Caco-2 (cell line): ENCODE results near the gene ZNF428. TPM values are rescaled to one million over a fixed set of nuclear protein-coding genes. Genes with fewer than 3 reads are reported as not detected.

Experiments used
- BruUV-seq: library from RNA; stranded (reverse); fragments of 400-500 nt; replicated peaks from 2 replicates; lab custom pipeline; 2021; lab: Mats Ljungman, UMichigan
- CTCF ChIA-PET: fragments of 300-600 bp; sonication (Branson Sonifier 250); formaldehyde crosslinking; loops from one replicate; lab custom pipeline; 2022; ENCODE audit warnings: antibody characterized with exemption; lab: Charles Lee
- POLR2A ChIA-PET: fragments of 300-600 bp; sonication (Branson Sonifier 250); formaldehyde crosslinking; loops from one replicate; lab custom pipeline; 2022; ENCODE audit warnings: antibody characterized with exemption; lab: Charles Lee
- DNase-seq, 2 experiments: peaks; one replicate each; pipeline versions ENCODE4 v3.0.0 to v3.0.0-alpha.2; 2020 to 2022
- H3K27me3 ChIP-seq: replicated peaks from 2 replicates; pipeline ENCODE4 v1.6.0; 2011; ENCODE audit warnings: low read length; ENCODE audit not compliant: control insufficient read depth, insufficient read depth
- H3K36me3 ChIP-seq: 2 replicates; pipeline ENCODE4 v1.5.1; 2011; ENCODE audit warnings: low read length; ENCODE audit not compliant: control insufficient read depth, insufficient read depth
- H3K4me1 ChIP-seq: fragments of 250-450 bp; sonication (Bioruptor Pico); 2 replicates; pipeline ENCODE4 v1.5.1; 2020; ENCODE audit warnings: mild to moderate bottlenecking
- H3K4me3 ChIP-seq: 2 replicates; pipeline ENCODE4 v1.5.1; 2011; ENCODE audit warnings: low read depth, mild to moderate bottlenecking, control low read depth, low read length
- H3K9me3 ChIP-seq: fragments of 250-450 bp; sonication (Bioruptor Pico); 2 replicates; pipeline ENCODE4 v1.5.1; 2020; ENCODE audit warnings: mild to moderate bottlenecking, moderate library complexity
- H3K27ac Mint-ChIP-seq: one replicate; pipeline ENCODE4 v1.8.0; 2022; ENCODE audit warnings: mixed read lengths; ENCODE audit not compliant: unreplicated experiment
- H3K27me3 Mint-ChIP-seq: one replicate; pipeline ENCODE4 v1.8.0; 2022; ENCODE audit warnings: mixed read lengths; ENCODE audit not compliant: insufficient read depth, unreplicated experiment
- H3K36me3 Mint-ChIP-seq: one replicate; pipeline ENCODE4 v1.8.0; 2022; ENCODE audit warnings: mild to moderate bottlenecking, mixed read lengths; ENCODE audit not compliant: insufficient read depth, unreplicated experiment
- H3K4me1 Mint-ChIP-seq: one replicate; pipeline ENCODE4 v1.8.0; 2022; ENCODE audit warnings: low read depth, mixed read lengths; ENCODE audit not compliant: unreplicated experiment
- H3K4me3 Mint-ChIP-seq: one replicate; pipeline ENCODE4 v1.8.0; 2022; ENCODE audit warnings: mild to moderate bottlenecking, moderate library complexity, mixed read lengths; ENCODE audit not compliant: unreplicated experiment
- H3K9me3 Mint-ChIP-seq: one replicate; pipeline ENCODE4 v1.8.0; 2022; ENCODE audit warnings: mixed read lengths; ENCODE audit not compliant: unreplicated experiment
- CTCF ChIP-seq, 2 experiments: fragments of 200-600 bp in 1 of 2; IDR thresholded peaks; 1 replicate in 1 of 2; 2 replicates in 1 of 2; pipeline versions ENCODE4 v1.5.1 to v1.8.0; 2011 to 2022; ENCODE audit warnings: antibody characterized with exemption in 1 of 2, control low read depth in 1 of 2, inconsistent platforms in 1 of 2, low read depth in 1 of 2, low read length in 1 of 2, mild to moderate bottlenecking in 1 of 2, moderate library complexity in 1 of 2; ENCODE audit not compliant: insufficient read depth in 1 of 2, severe bottlenecking in 1 of 2, unreplicated experiment in 1 of 2
- intact Hi-C: fragments of 100-400 bp; cut with micrococcal nuclease; formaldehyde crosslinking; loops from one replicate; pipeline ENCODE4 v1.10.0; 2022; ENCODE audit not compliant: unreplicated experiment
- total RNA-seq: library from RNA; stranded (reverse); gene quantifications from 2 replicates; pipeline ENCODE4 v1.2.3, GENCODE V29; 2022

The ZNF428 gene
- total RNA-seq, 1 experiment from 2014 or later = 38.9 TPM

DNA sequence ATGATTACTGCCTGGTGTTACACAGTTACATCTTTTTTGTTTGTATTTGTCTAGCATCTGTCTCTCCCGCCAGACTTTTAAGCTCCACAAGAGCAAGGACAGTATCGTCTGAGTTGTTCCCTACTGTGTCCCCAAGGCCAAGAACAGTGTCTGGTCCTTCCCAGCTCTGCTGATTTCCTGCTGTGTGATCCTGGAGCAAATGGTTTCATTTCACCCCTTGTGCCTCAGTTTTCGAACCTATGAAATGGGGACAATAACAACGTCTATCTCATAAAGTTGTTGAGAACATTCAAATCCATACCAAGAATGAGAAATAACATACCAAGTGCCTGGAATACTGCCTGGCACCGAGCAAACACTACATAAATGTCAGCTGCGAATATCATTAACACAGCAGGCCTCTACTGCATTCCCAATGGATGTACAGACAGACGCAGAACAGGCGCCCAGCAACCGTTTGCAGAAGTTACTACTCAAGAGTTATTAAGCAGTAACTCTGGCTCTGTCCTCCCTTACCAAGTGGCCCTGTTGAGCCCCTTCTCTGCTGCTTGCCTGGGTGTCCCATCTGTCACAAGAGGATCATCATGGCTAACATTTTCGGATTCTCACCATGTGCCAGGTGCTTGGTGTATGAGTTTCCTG lies 55.5 kb downstream of the ZNF428 start:
- POLR2A ChIA-PET = no interaction called here
- CTCF ChIA-PET = interaction anchor here (1.8 kb wide), 1 partner anchor 9 kb away, joined by 8 read pairs; no protein-coding TSS in a partner anchor
- DNase-seq = no peak
- H3K4me3 ChIP-seq = no peak overlapping the region
- intact Hi-C loops = no loop called here
- no peaks in the 10 kb centered on the region for H3K27me3 ChIP-seq
- no peak for TF ChIP-seq CTCF (IDR thresholded peaks at IDR 0.05; ENCODE audit: insufficient read depth in 1 of 2, low read depth in 1 of 2, low read length in 1 of 2, severe bottlenecking in 1 of 2, unreplicated experiment in 1 of 2)
- peaks cover 2% of the 10 kb centered on the region; the same call in 1 of the 2 replicates for H3K36me3 ChIP-seq
- no TSS peak for BruUV-seq
- Mint-ChIP-seq H3K9me3 (no peaks in the 10 kb centered on the region), H3K27me3 (no peaks in the 10 kb centered on the region), H3K27ac (no peak overlapping the region), H3K36me3 (peaks cover 28% of the 10 kb centered on the region), H3K4me3 (no peak overlapping the region), H3K4me1 (no peaks in the 10 kb centered on the region)
- no peaks in the 10 kb centered on the region for H3K4me1 ChIP-seq
- no peaks in the 10 kb centered on the region for H3K9me3 ChIP-seq

DNA sequence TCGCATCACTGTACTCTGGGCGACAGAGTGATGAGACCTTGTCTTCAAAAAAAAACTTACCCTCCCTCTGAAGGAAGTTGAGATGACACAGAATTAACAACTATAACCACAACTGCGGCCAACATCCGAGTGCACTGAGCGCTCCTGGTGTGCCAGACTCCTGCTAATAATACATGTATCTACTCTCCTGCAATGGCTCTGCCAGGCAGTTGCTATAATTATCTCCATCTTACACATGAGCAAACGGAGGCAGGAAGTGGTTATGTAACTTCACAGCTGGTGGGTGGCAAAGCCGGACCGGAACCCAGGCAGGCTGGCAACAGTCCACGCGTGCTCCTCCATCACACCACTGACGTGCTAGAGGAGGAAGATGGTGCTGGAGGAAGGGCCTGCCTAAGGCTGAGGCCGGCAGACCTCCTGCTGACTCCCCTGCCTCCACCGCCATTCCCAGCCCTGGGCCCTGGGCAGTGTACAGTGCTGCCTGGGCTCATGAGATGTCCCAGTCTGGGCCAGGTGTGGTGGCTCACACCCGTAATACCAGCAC lies 56.7 kb downstream of the ZNF428 start:
- DNase-seq = no peak
- CTCF ChIA-PET = no interaction called here
- no peaks in the 10 kb centered on the region for H3K4me1 Mint-ChIP-seq
- H3K27ac Mint-ChIP-seq = no peak overlapping the region
- peaks cover 2% of the 10 kb centered on the region for H3K36me3 ChIP-seq
- H3K27me3 ChIP-seq = no peaks in the 10 kb centered on the region
- TF ChIP-seq CTCF (IDR thresholded peaks at IDR 0.05; ENCODE audit: insufficient read depth in 1 of 2, low read depth in 1 of 2, low read length in 1 of 2, severe bottlenecking in 1 of 2, unreplicated experiment in 1 of 2) = no peak
- POLR2A ChIA-PET = no interaction called here
- H3K9me3 ChIP-seq = no peaks in the 10 kb centered on the region
- BruUV-seq = no TSS peak
- no peak overlapping the region for H3K4me3 Mint-ChIP-seq
- H3K9me3 Mint-ChIP-seq = no peaks in the 10 kb centered on the region
- no peaks in the 10 kb centered on the region for H3K27me3 Mint-ChIP-seq
- intact Hi-C loops = no loop called here
- H3K36me3 Mint-ChIP-seq = peaks cover 28% of the 10 kb centered on the region
- no peaks in the 10 kb centered on the region for H3K4me1 ChIP-seq
- no peak overlapping the region for H3K4me3 ChIP-seq

GRCh38 chr19:43562226-43562697 lies 57.2 kb downstream of the ZNF428 start:
- DNase-seq = no peak
- H3K27ac Mint-ChIP-seq = no peak overlapping the region
- Histone ChIP-seq H3K4me3 (no peak overlapping the region), H3K4me1 (no peaks in the 10 kb centered on the region), H3K9me3 (no peaks in the 10 kb centered on the region), H3K36me3 (peaks cover 2% of the 10 kb centered on the region), H3K27me3 (no peaks in the 10 kb centered on the region)
- ChIA-PET CTCF (no interaction called here), POLR2A (no interaction called here)
- TF ChIP-seq CTCF (IDR thresholded peaks at IDR 0.05; ENCODE audit: insufficient read depth in 1 of 2, low read depth in 1 of 2, low read length in 1 of 2, severe bottlenecking in 1 of 2, unreplicated experiment in 1 of 2) = no peak
- peaks cover 28% of the 10 kb centered on the region for H3K36me3 Mint-ChIP-seq
- H3K27me3 Mint-ChIP-seq = no peaks in the 10 kb centered on the region
- BruUV-seq = no TSS peak
- H3K4me1 Mint-ChIP-seq = no peaks in the 10 kb centered on the region
- intact Hi-C loops = no loop called here
- no peak overlapping the region for H3K4me3 Mint-ChIP-seq
- H3K9me3 Mint-ChIP-seq = no peaks in the 10 kb centered on the region
